H1 (cell line): ENCODE measurements around the gene DPF3. TPM values are rescaled to one million over a fixed set of nuclear protein-coding genes. Genes with fewer than 3 reads are reported as not detected.

ENCODE experiments used
- CTCF ChIA-PET: fragments of 300-600 bp; sonication (Branson Sonifier 250); formaldehyde crosslinking; loops from one replicate; lab custom pipeline; 2021; ENCODE audit not compliant: partially characterized antibody; lab: Charles Lee
- POLR2A ChIA-PET: fragments of 300-600 bp; sonication (Branson Sonifier 250); formaldehyde crosslinking; loops from one replicate; lab custom pipeline; 2021; ENCODE audit warnings: inconsistent platforms; ENCODE audit not compliant: partially characterized antibody; lab: Charles Lee
- DNase-seq, 2 experiments: peaks; one replicate each; pipeline versions ENCODE4 v3.0.0 to v3.0.0-alpha.2; 2010 to 2022; ENCODE audit warnings: low spot score in 2 of 2, low read depth in 1 of 2, mixed read lengths in 1 of 2
- FAIRE-seq: peaks from 2 replicates; lab custom pipeline; 2011; peaks lifted over from hg19 to GRCh38; lab: Jason Lieb, UNC
- H2AFZ ChIP-seq: 2 replicates; pipeline ENCODE4 v1.8.1; 2012; ENCODE audit warnings: low read length, inconsistent platforms
- H2AK5ac ChIP-seq: 2 replicates; pipeline ENCODE4 v1.6.1; 2013; ENCODE audit warnings: low read depth, low read length
- H2BK120ac ChIP-seq: replicated peaks from 2 replicates; pipeline ENCODE3; 2013; ENCODE audit warnings: low read depth, low read length, inconsistent platforms
- H2BK12ac ChIP-seq: 2 replicates; pipeline ENCODE4 v1.6.1; 2013; ENCODE audit warnings: low read depth, low read length
- H2BK15ac ChIP-seq: 2 replicates; pipeline ENCODE4 v1.6.1; 2013; ENCODE audit warnings: low read length
- H2BK20ac ChIP-seq: 2 replicates; pipeline ENCODE4 v1.6.1; 2013; ENCODE audit warnings: low read length
- H2BK5ac ChIP-seq: 2 replicates; pipeline ENCODE4 v1.6.1; 2013; ENCODE audit warnings: low read depth, low read length
- H3K14ac ChIP-seq: 2 replicates; pipeline ENCODE4 v1.6.1; 2013; ENCODE audit warnings: inconsistent platforms; ENCODE audit not compliant: insufficient read length
- H3K18ac ChIP-seq: 2 replicates; pipeline ENCODE4 v1.6.1; 2013; ENCODE audit warnings: low read length; ENCODE audit errors: extremely low read depth
- H3K23ac ChIP-seq: 2 replicates; pipeline ENCODE4 v1.6.1; 2013; ENCODE audit warnings: inconsistent platforms; ENCODE audit not compliant: insufficient read length
- H3K23me2 ChIP-seq: 2 replicates; pipeline ENCODE4 v1.6.1; 2013; ENCODE audit warnings: low read depth, low read length
- H3K27ac ChIP-seq: 2 replicates; pipeline ENCODE4 v1.6.1; 2011; ENCODE audit warnings: low read depth, low read length, inconsistent platforms
- H3K27me3 ChIP-seq, 4 experiments: replicated peaks in 1 of 4; 1 replicate in 1 of 4; 2 replicates in 3 of 4; pipeline versions ENCODE4 v1.6.1 to v1.8.1; 2011 to 2013; ENCODE audit warnings: low read length in 3 of 4, mild to moderate bottlenecking in 3 of 4, inconsistent platforms in 2 of 4, mixed read lengths in 2 of 4, moderate library complexity in 1 of 4; ENCODE audit not compliant: control insufficient read depth in 3 of 4, insufficient read depth in 3 of 4; ENCODE audit errors: extremely low read depth in 1 of 4
- H3K36me3 ChIP-seq, 4 experiments: 2 replicates each; pipeline versions ENCODE4 v1.6.1 to v1.8.1; 2011 to 2013; ENCODE audit warnings: mild to moderate bottlenecking in 4 of 4, low read length in 3 of 4, moderate library complexity in 2 of 4, control low read depth in 1 of 4, inconsistent platforms in 1 of 4; ENCODE audit not compliant: insufficient read depth in 4 of 4, control insufficient read depth in 2 of 4
- H3K4ac ChIP-seq: replicated peaks from 2 replicates; pipeline ENCODE3; 2013; ENCODE audit warnings: low read length, low read depth, mixed read lengths, inconsistent platforms; ENCODE audit not compliant: insufficient read length
- H3K4me1 ChIP-seq, 4 experiments: replicated peaks in 1 of 4; 1 replicate in 1 of 4; 2 replicates in 3 of 4; pipeline versions ENCODE4 v1.6.1 to v1.8.1; 2011 to 2013; ENCODE audit warnings: low read length in 3 of 4, inconsistent platforms in 2 of 4, mixed read lengths in 1 of 4; ENCODE audit not compliant: insufficient read depth in 4 of 4, control insufficient read depth in 3 of 4
- H3K4me2 ChIP-seq, 2 experiments: 2 replicates each; pipeline versions ENCODE4 v1.6.1 to v1.8.1; 2011 to 2013; ENCODE audit warnings: low read depth in 2 of 2, low read length in 2 of 2, control low read depth in 1 of 2, inconsistent platforms in 1 of 2, mild to moderate bottlenecking in 1 of 2; ENCODE audit not compliant: insufficient read depth in 1 of 2
- H3K4me3 ChIP-seq, 4 experiments: fragments of 200-600, 300-600 bp in 1 of 4; sonication (generic), shearing (Covaris generic), sonication (Bioruptor Twin) in 1 of 4; 2 replicates each; pipeline versions ENCODE4 v1.5.1 to v1.8.1; 2011 to 2016; ENCODE audit warnings: low read length in 4 of 4, low read depth in 3 of 4, control low read depth in 2 of 4, inconsistent platforms in 2 of 4, mild to moderate bottlenecking in 2 of 4, mixed read lengths in 1 of 4, moderate library complexity in 1 of 4; ENCODE audit not compliant: insufficient read depth in 2 of 4; ENCODE audit errors: extremely low read depth in 1 of 4
- H3K56ac ChIP-seq: replicated peaks from 2 replicates; pipeline ENCODE3; 2013; ENCODE audit warnings: low read depth, mild to moderate bottlenecking, mixed read lengths, low read length, inconsistent platforms; ENCODE audit not compliant: insufficient read length
- H3K79me1 ChIP-seq: 2 replicates; pipeline ENCODE4 v1.6.1; 2013; ENCODE audit warnings: low read depth, low read length, control low read depth
- H3K79me2 ChIP-seq, 2 experiments: 2 replicates each; pipeline versions ENCODE4 v1.6.1 to v1.8.1; 2012 to 2013; ENCODE audit warnings: low read length in 2 of 2, mild to moderate bottlenecking in 2 of 2, inconsistent platforms in 1 of 2; ENCODE audit not compliant: insufficient read depth in 2 of 2, control insufficient read depth in 1 of 2
- H3K9ac ChIP-seq, 4 experiments: replicated peaks in 1 of 4; 1 replicate in 1 of 4; 2 replicates in 3 of 4; pipeline versions ENCODE4 v1.6.1 to v1.8.1; 2011 to 2013; ENCODE audit warnings: low read depth in 3 of 4, low read length in 3 of 4, control low read depth in 2 of 4, mild to moderate bottlenecking in 2 of 4, moderate library complexity in 2 of 4, inconsistent platforms in 1 of 4; ENCODE audit errors: extremely low read depth in 1 of 4
- H3K9me3 ChIP-seq, 2 experiments: 2 replicates each; pipeline versions ENCODE4 v1.6.1 to v1.8.1; 2012 to 2013; ENCODE audit warnings: mild to moderate bottlenecking in 2 of 2, moderate library complexity in 2 of 2, control low read depth in 1 of 2, inconsistent platforms in 1 of 2, low read depth in 1 of 2, low read length in 1 of 2, mixed read lengths in 1 of 2; ENCODE audit not compliant: insufficient read depth in 2 of 2
- H4K20me1 ChIP-seq, 2 experiments: replicated peaks in 1 of 2; 2 replicates each; pipeline versions ENCODE3 to v1.8.1; 2011 to 2013; ENCODE audit warnings: inconsistent platforms in 2 of 2, low read length in 2 of 2, mild to moderate bottlenecking in 1 of 2; ENCODE audit not compliant: insufficient read depth in 2 of 2, control insufficient read depth in 1 of 2
- H4K5ac ChIP-seq: 2 replicates; pipeline ENCODE4 v1.6.1; 2013; ENCODE audit warnings: low read length, low read depth, mixed read lengths, inconsistent platforms; ENCODE audit not compliant: insufficient read length
- H4K8ac ChIP-seq: 2 replicates; pipeline ENCODE4 v1.8.0; 2013; ENCODE audit warnings: mild to moderate bottlenecking, moderate library complexity, low read length, inconsistent platforms; ENCODE audit not compliant: insufficient read depth; ENCODE audit errors: extremely low read depth
- H4K91ac ChIP-seq: replicated peaks from 2 replicates; pipeline ENCODE3; 2013; ENCODE audit warnings: low read length, mixed read lengths, inconsistent platforms; ENCODE audit not compliant: insufficient read length
- CEBPB ChIP-seq: IDR thresholded peaks from 2 replicates; pipeline ENCODE4 v1.6.1; 2012; ENCODE audit warnings: low read depth, low read length
- CREB1 ChIP-seq: IDR thresholded peaks from 2 replicates; pipeline ENCODE4 v1.6.1; 2012; ENCODE audit warnings: inconsistent platforms
- JUN ChIP-seq: IDR thresholded peaks from 2 replicates; pipeline ENCODE4 v1.6.1; 2011; ENCODE audit warnings: low read depth, mild to moderate bottlenecking, improper control_type of control experiment, low read length
- MAFK ChIP-seq: IDR thresholded peaks from 2 replicates; pipeline ENCODE4 v1.6.1; 2012; ENCODE audit warnings: low read depth, mild to moderate bottlenecking, improper control_type of control experiment, low read length
- POLR2A ChIP-seq, 2 experiments: IDR thresholded peaks; 1 replicate in 1 of 2; 2 replicates in 1 of 2; pipeline ENCODE4 v1.6.1; 2011; ENCODE audit warnings: low read depth in 2 of 2, low read length in 2 of 2, mild to moderate bottlenecking in 2 of 2; ENCODE audit errors: control extremely low read depth in 1 of 2
- SP4 ChIP-seq: IDR thresholded peaks from 2 replicates; pipeline ENCODE4 v1.6.1; 2012; ENCODE audit warnings: low read length, inconsistent platforms
- WGBS, 2 experiments: shearing (Covaris generic) in 1 of 2; methylation state at CpG; one replicate each; pipeline versions ENCODE4 v1.1.6 to v1.1.7; 2013 to 2015; ENCODE audit warnings: low lambda C conversion rate in 2 of 2, mixed read lengths in 2 of 2, inconsistent platforms in 1 of 2, low coverage in 1 of 2, missing lambda C conversion rate in 1 of 2; ENCODE audit not compliant: insufficient replicate concordance in 2 of 2, insufficient coverage in 1 of 2, insufficient read length in 1 of 2; ENCODE audit errors: extremely low coverage in 1 of 2, missing lambda C conversion rate in 1 of 2; 5-methylcytosine and 5-hydroxymethylcytosine counted together
- polyA plus RNA-seq, 7 experiments: library from polyadenylated mRNA; depleted of rRNA in 3 of 7; stranded (reverse) in 5 of 7; unstranded in 2 of 7; fragments of >200 nt in 5 of 7; fragments of 200-250 nt in 2 of 7; gene quantifications; 1 replicate in 5 of 7; 2 replicates in 1 of 7; 4 replicates in 1 of 7; pipeline versions ENCODE4 v1.2.1 to v1.2.3, GENCODE V29; 2011 to 2013; ENCODE audit warnings: missing spikeins in 2 of 7, mixed read lengths in 2 of 7
- total RNA-seq: library from RNA; stranded (reverse); fragmentation: NEBNext Ultra II Directional; extraction: Animal tissue kit (Norgen Biotek cat#: 25700); gene quantifications from 2 replicates; pipeline ENCODE4 v1.2.1, GENCODE V29; 2021

DPF3 gene
- total and polyA plus RNA-seq, 2 of the 8 experiments (the other 6 are each of a cell fraction or from before 2014, with no cell fraction given), result 0.19 TPM; not detected in 1

- H3K23ac ChIP-seq, result no peak overlapping the region
- no peak overlapping the region for H4K5ac ChIP-seq
- no peak overlapping the region for H4K91ac ChIP-seq
- H3K4me1 ChIP-seq, result no peaks in the 10 kb centered on the region
- no peak overlapping the region for H2BK15ac ChIP-seq
- H3K4me2 ChIP-seq, result no peak overlapping the region
- no peak overlapping the region for H4K8ac ChIP-seq
- no peak overlapping the region for H2AFZ ChIP-seq
- TF ChIP-seq POLR2A (IDR thresholded peaks at IDR 0.05; ENCODE audit: control extremely low read depth in 1 of 2, low read depth in 2 of 2, low read length in 2 of 2), result no peak
- no peak for TF ChIP-seq SP4
- no peak for TF ChIP-seq CREB1
- no peak for TF ChIP-seq MAFK
- no peak for TF ChIP-seq CEBPB
- no peak for TF ChIP-seq JUN
- no peaks in the 10 kb centered on the region for H3K79me1 ChIP-seq
- POLR2A ChIA-PET, result no interaction called here
- no peak overlapping the region for H3K9ac ChIP-seq
- no peaks in the 10 kb centered on the region for H3K23me2 ChIP-seq
- H2BK5ac ChIP-seq, result no peak overlapping the region
- H3K4ac ChIP-seq, result no peak overlapping the region
- H2BK12ac ChIP-seq, result no peak overlapping the region
- no peaks in the 10 kb centered on the region for H3K36me3 ChIP-seq
- H2BK120ac ChIP-seq, result no peak overlapping the region
- no peaks in the 10 kb centered on the region for H3K79me2 ChIP-seq
- no peak for FAIRE-seq
- H3K56ac ChIP-seq, result no peak overlapping the region
- H3K27ac ChIP-seq, result no peak overlapping the region
- no peaks in the 10 kb centered on the region for H4K20me1 ChIP-seq
- 79% methylated on average over 6 of the region's 6 CpGs; no CpG with 5 or more reads in 1 of the 2 experiments for WGBS, 2 experiments
- no peak for DNase-seq
- no peak overlapping the region for H3K18ac ChIP-seq
- CTCF ChIA-PET, result interaction anchor here (1.2 kb wide), 1 partner anchor 34 kb away, joined by 3 read pairs; no protein-coding TSS in a partner anchor
- H3K14ac ChIP-seq, result no peak overlapping the region
- no peaks in the 10 kb centered on the region for H3K27me3 ChIP-seq
- H2BK20ac ChIP-seq, result no peak overlapping the region
- no peak overlapping the region for H2AK5ac ChIP-seq
- H3K9me3 ChIP-seq, result no peaks in the 10 kb centered on the region
- no peak overlapping the region for H3K4me3 ChIP-seq
These were observed 169.9 kb downstream of the DPF3 start for GRCh38 chr14:72723858-72724530.
